GM23338 (cell line): Measurements from ENCODE around the gene GSG1L. TPM values are rescaled to one million over a fixed set of nuclear protein-coding genes. Genes with fewer than 3 reads are reported as not detected.

Source experiments
- ATAC-seq: fragments of 200-7000 bp; cut with Tn5 transposase; 3 replicates; pipeline ENCODE4 v1.9.1; 2020
- DNase-seq: peaks from one replicate; pipeline ENCODE4 v3.0.0-alpha.2; 2015; ENCODE audit warnings: low spot score
- H2AFZ ChIP-seq: fragments of 200-600 bp; sonication (generic); 2 replicates; pipeline ENCODE4 v1.8.0; 2016; ENCODE audit warnings: antibody characterized with exemption, mild to moderate bottlenecking, moderate library complexity
- H3F3A ChIP-seq: fragments of 200-600 bp; sonication (generic); replicated peaks from 2 replicates; pipeline ENCODE4 v1.8.0; 2017; ENCODE audit warnings: antibody characterized with exemption, mixed run types, low read depth
- H3K27ac ChIP-seq: fragments of 200-600 bp; sonication (generic); 2 replicates; pipeline ENCODE4 v1.6.1; 2016; ENCODE audit warnings: low read depth
- H3K27me3 ChIP-seq: fragments of 200-600 bp; sonication (generic); 2 replicates; pipeline ENCODE4 v1.8.0; 2016; ENCODE audit warnings: mild to moderate bottlenecking, mixed run types, moderate library complexity; ENCODE audit not compliant: insufficient read depth
- H3K36me3 ChIP-seq: fragments of 200-600 bp; sonication (generic); 2 replicates; pipeline ENCODE4 v1.8.0; 2016; ENCODE audit warnings: mild to moderate bottlenecking; ENCODE audit not compliant: insufficient read depth
- H3K4me1 ChIP-seq: fragments of 200-600 bp; sonication (generic); 2 replicates; pipeline ENCODE4 v1.8.0; 2016; ENCODE audit warnings: mild to moderate bottlenecking, moderate library complexity; ENCODE audit not compliant: insufficient read depth
- H3K4me2 ChIP-seq: fragments of 200-600 bp; sonication (generic); 2 replicates; pipeline ENCODE4 v1.7.1; 2017; ENCODE audit warnings: mixed run types
- H3K4me3 ChIP-seq: fragments of 200-600 bp; sonication (generic); 2 replicates; pipeline ENCODE4 v1.6.1; 2016; ENCODE audit warnings: mixed run types
- H3K79me2 ChIP-seq: fragments of 200-600 bp; sonication (generic); replicated peaks from 2 replicates; pipeline ENCODE4 v1.8.0; 2017; ENCODE audit warnings: mild to moderate bottlenecking; ENCODE audit not compliant: insufficient read depth
- H3K9me2 ChIP-seq: fragments of 200-600 bp; sonication (generic); 2 replicates; pipeline ENCODE4 v1.8.0; 2017; ENCODE audit not compliant: insufficient read depth
- H4K20me1 ChIP-seq: fragments of 200-600 bp; sonication (generic); replicated peaks from 2 replicates; pipeline ENCODE4 v1.8.0; 2017; ENCODE audit warnings: mild to moderate bottlenecking; ENCODE audit not compliant: insufficient read depth
- H3K27ac Mint-ChIP-seq: 2 replicates; pipeline ENCODE4 v1.8.0; 2020; ENCODE audit warnings: inconsistent platforms, mild to moderate bottlenecking, moderate library complexity, mixed read lengths
- H3K27me3 Mint-ChIP-seq: 3 replicates; pipeline ENCODE4 v1.8.0; 2022; ENCODE audit warnings: low read depth, mild to moderate bottlenecking, moderate library complexity, mixed read lengths, inconsistent platforms; ENCODE audit not compliant: insufficient read depth, poor library complexity
- H3K36me3 Mint-ChIP-seq: 3 replicates; pipeline ENCODE4 v1.8.0; 2021; ENCODE audit warnings: low read depth, mild to moderate bottlenecking, inconsistent platforms, moderate library complexity, mixed read lengths
- H3K4me1 Mint-ChIP-seq: 3 replicates; pipeline ENCODE4 v1.8.0; 2020; ENCODE audit warnings: mild to moderate bottlenecking, inconsistent platforms, mixed read lengths
- H3K4me3 Mint-ChIP-seq: 3 replicates; pipeline ENCODE4 v1.8.0; 2021; ENCODE audit warnings: moderate library complexity, mild to moderate bottlenecking, inconsistent platforms, mixed read lengths
- H3K9me3 Mint-ChIP-seq: 3 replicates; pipeline ENCODE4 v1.8.0; 2020; ENCODE audit warnings: moderate library complexity, mild to moderate bottlenecking, inconsistent platforms, mixed read lengths
- CREB1 ChIP-seq: fragments of 250-450 bp; sonication (Bioruptor Pico); IDR thresholded peaks from 2 replicates; pipeline ENCODE4 v1.5.0; 2020; ENCODE audit warnings: low read depth, mild to moderate bottlenecking, moderate library complexity
- CTCF ChIP-seq, 2 experiments: fragments of 200-600 bp in 1 of 2; sonication (generic) in 1 of 2; conservative IDR thresholded peaks; 2 replicates each; pipeline versions ENCODE4 v1.5.1 to v1.6.1; 2016 to 2017; ENCODE audit warnings: antibody characterized with exemption in 2 of 2, low read depth in 2 of 2, mild to moderate bottlenecking in 2 of 2, moderate library complexity in 1 of 2
- REST ChIP-seq: IDR thresholded peaks from one replicate; pipeline ENCODE4 v1.6.1; 2018; ENCODE audit warnings: antibody characterized with exemption; ENCODE audit not compliant: unreplicated experiment
- ZNF114 ChIP-seq: fragments of 250-450 bp; sonication (Bioruptor Pico); IDR thresholded peaks from 2 replicates; pipeline ENCODE4 v1.5.0; 2020; ENCODE audit warnings: mild to moderate bottlenecking, moderate library complexity
- polyA plus RNA-seq: library from polyadenylated mRNA; unstranded; fragments of >200 nt; fragmentation: Nextera tagmentation; extraction: Ambion mirVana; gene quantifications from 2 replicates; pipeline ENCODE4 v1.2.1, GENCODE V29; 2016
- total RNA-seq: library from RNA; depleted of rRNA; stranded (reverse); fragments of >200 nt; shearing (Covaris generic); gene quantifications from 2 replicates; pipeline ENCODE4 v1.2.3, GENCODE V29; 2014
- TF ChIP-seq, protein P1 (sequence below): IDR thresholded peaks from 2 replicates; pipeline ENCODE4 v1.6.1; 2016; ENCODE audit warnings: antibody characterized with exemption

The GSG1L gene
- total and polyA plus RNA-seq, 2 experiments from 2014 or later: 0.36 to 0.63 TPM

GRCh38 chr16:27801289-27801945 is 262.1 kb downstream of the GSG1L start:
- H3K4me3 ChIP-seq: no peak overlapping the region
- no peak overlapping the region for H3K4me3 Mint-ChIP-seq
- H3K9me2 ChIP-seq: no peaks in the 10 kb centered on the region
- peaks cover 3% of the 10 kb centered on the region; the same call in 1 of the 2 replicates for H3K4me1 ChIP-seq
- peaks cover 8% of the 10 kb centered on the region for H3K27me3 Mint-ChIP-seq
- H3K27ac ChIP-seq: no peak overlapping the region
- H3K36me3 ChIP-seq: no peaks in the 10 kb centered on the region
- H3K4me2 ChIP-seq: no peak overlapping the region
- no peaks in the 10 kb centered on the region for H3F3A ChIP-seq
- no peaks in the 10 kb centered on the region for H3K79me2 ChIP-seq
- no peak overlapping the region for H2AFZ ChIP-seq
- ATAC-seq (no peak), DNase-seq (no peak)
- TF ChIP-seq CTCF (conservative IDR thresholded peaks at IDR 0.05; ENCODE audit: low read depth in 2 of 2) (no peak), ZNF114 (no peak), REST (no peak)
- TF ChIP-seq, protein P1, sequence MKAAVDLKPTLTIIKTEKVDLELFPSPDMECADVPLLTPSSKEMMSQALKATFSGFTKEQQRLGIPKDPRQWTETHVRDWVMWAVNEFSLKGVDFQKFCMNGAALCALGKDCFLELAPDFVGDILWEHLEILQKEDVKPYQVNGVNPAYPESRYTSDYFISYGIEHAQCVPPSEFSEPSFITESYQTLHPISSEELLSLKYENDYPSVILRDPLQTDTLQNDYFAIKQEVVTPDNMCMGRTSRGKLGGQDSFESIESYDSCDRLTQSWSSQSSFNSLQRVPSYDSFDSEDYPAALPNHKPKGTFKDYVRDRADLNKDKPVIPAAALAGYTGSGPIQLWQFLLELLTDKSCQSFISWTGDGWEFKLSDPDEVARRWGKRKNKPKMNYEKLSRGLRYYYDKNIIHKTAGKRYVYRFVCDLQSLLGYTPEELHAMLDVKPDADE: no peak
- H4K20me1 ChIP-seq: no peaks in the 10 kb centered on the region
- no peak overlapping the region for H3K27ac Mint-ChIP-seq
- no peaks in the 10 kb centered on the region; the same call in 2 of the 3 replicates for H3K9me3 Mint-ChIP-seq
- no peaks in the 10 kb centered on the region for H3K27me3 ChIP-seq
- H3K4me1 Mint-ChIP-seq: peaks cover 11% of the 10 kb centered on the region
- no peaks in the 10 kb centered on the region for H3K36me3 Mint-ChIP-seq

DNA sequence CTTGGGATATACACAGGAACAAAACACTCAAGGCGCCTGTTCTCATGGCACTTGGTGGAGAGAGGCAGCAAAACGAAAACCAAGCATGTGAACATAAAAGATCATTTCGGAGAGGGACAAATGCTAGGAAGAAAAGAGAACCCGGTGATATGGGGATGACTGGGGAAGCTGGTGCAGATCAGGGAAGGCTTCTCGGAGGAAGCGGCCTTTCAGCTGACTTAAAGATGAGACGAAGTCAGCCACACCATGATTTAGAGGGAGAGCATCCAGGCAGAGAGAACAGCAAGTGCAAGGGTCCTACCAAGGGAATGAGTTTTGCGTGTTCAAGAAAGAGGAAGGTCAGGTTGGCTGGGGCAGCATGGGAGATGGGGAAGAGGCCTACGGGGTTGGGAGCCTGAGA is 262.7 kb downstream of the GSG1L start:
- no peak for DNase-seq
- H3K79me2 ChIP-seq: no peaks in the 10 kb centered on the region
- H3K9me3 Mint-ChIP-seq: no peaks in the 10 kb centered on the region; the same call in 2 of the 3 replicates
- peaks cover 7% of the 10 kb centered on the region for H3K4me1 Mint-ChIP-seq
- no peak overlapping the region for H2AFZ ChIP-seq
- ATAC-seq: no peak
- no peak overlapping the region for H3K4me3 ChIP-seq
- H3K4me2 ChIP-seq: no peak overlapping the region
- H3K27me3 Mint-ChIP-seq: peaks cover 5% of the 10 kb centered on the region
- no peak overlapping the region for H3K4me3 Mint-ChIP-seq
- H3K4me1 ChIP-seq: no peaks in the 10 kb centered on the region
- no peak overlapping the region for H3K27ac Mint-ChIP-seq
- no peaks in the 10 kb centered on the region for H3K27me3 ChIP-seq
- no peak overlapping the region for H3K27ac ChIP-seq
- no peaks in the 10 kb centered on the region for H3K36me3 ChIP-seq
- H3K9me2 ChIP-seq: no peaks in the 10 kb centered on the region; the same call in 1 of the 2 replicates
- no peaks in the 10 kb centered on the region for H3F3A ChIP-seq
- TF ChIP-seq CREB1: no peak
- H3K36me3 Mint-ChIP-seq: no peaks in the 10 kb centered on the region
- no peaks in the 10 kb centered on the region for H4K20me1 ChIP-seq
